Endodermal cell (in vitro differentiated cells): ENCODE results near the gene MRAS. TPM values are rescaled to one million over a fixed set of nuclear protein-coding genes. Genes with fewer than 3 reads are reported as not detected.

ENCODE experiments used
- DNase-seq: peaks from one replicate; pipeline ENCODE4 v3.0.0-alpha.2; 2017
- H3K27ac ChIP-seq: 2 replicates; pipeline ENCODE4 v1.5.1; 2013; ENCODE audit warnings: mild to moderate bottlenecking, low read depth, low read length, moderate library complexity
- H3K27me3 ChIP-seq: 2 replicates; pipeline ENCODE4 v1.6.1; 2013; ENCODE audit warnings: mild to moderate bottlenecking, low read length, moderate library complexity; ENCODE audit not compliant: insufficient read depth, control insufficient read depth, poor library complexity, severe bottlenecking
- H3K36me3 ChIP-seq: 2 replicates; pipeline ENCODE4 v1.7.0; 2013; ENCODE audit warnings: mild to moderate bottlenecking, low read length, moderate library complexity; ENCODE audit not compliant: control insufficient read depth, insufficient read depth
- H3K4me1 ChIP-seq: one replicate; pipeline ENCODE4 v1.7.0; 2013; ENCODE audit warnings: low read length; ENCODE audit not compliant: control insufficient read depth, insufficient read depth
- H3K4me3 ChIP-seq: 2 replicates; pipeline ENCODE4 v1.5.1; 2013; ENCODE audit warnings: mild to moderate bottlenecking, low read length, moderate library complexity
- H3K9ac ChIP-seq: 2 replicates; pipeline ENCODE4 v1.6.1; 2013; ENCODE audit warnings: mild to moderate bottlenecking, low read length, moderate library complexity; ENCODE audit not compliant: poor library complexity, severe bottlenecking; ENCODE audit errors: extremely low read depth
- H3K9me3 ChIP-seq: 2 replicates; pipeline ENCODE4 v1.6.1; 2013; ENCODE audit warnings: mild to moderate bottlenecking, low read length, moderate library complexity; ENCODE audit not compliant: control insufficient read depth
- H3K27ac Mint-ChIP-seq: 2 replicates; pipeline ENCODE4 v1.8.0; 2020; ENCODE audit warnings: mixed read lengths
- H3K27me3 Mint-ChIP-seq: 2 replicates; pipeline ENCODE4 v1.8.0; 2021; ENCODE audit warnings: mild to moderate bottlenecking, mixed read lengths; ENCODE audit not compliant: insufficient read depth
- H3K36me3 Mint-ChIP-seq: 2 replicates; pipeline ENCODE4 v1.8.0; 2020; ENCODE audit warnings: low read depth, mixed read lengths
- H3K4me1 Mint-ChIP-seq: 2 replicates; pipeline ENCODE4 v1.8.0; 2020; ENCODE audit warnings: mixed read lengths
- H3K4me3 Mint-ChIP-seq: 2 replicates; pipeline ENCODE4 v1.8.0; 2020; ENCODE audit warnings: mild to moderate bottlenecking, moderate library complexity, mixed read lengths
- H3K9me3 Mint-ChIP-seq: 2 replicates; pipeline ENCODE4 v1.8.0; 2020; ENCODE audit warnings: mild to moderate bottlenecking, mixed read lengths
- WGBS, 2 experiments: methylation state at CpG; one replicate each; pipeline versions ENCODE4 v1.1.5 to v1.1.7; 2013; ENCODE audit warnings: missing lambda C conversion rate in 2 of 2, mixed read lengths in 1 of 2; ENCODE audit not compliant: insufficient coverage in 1 of 2, insufficient read length in 1 of 2; 5-methylcytosine and 5-hydroxymethylcytosine counted together
- total RNA-seq, 2 donors: library from RNA; stranded (reverse); fragmentation: NEBNext Ultra II Directional in 1 of 2; extraction: Animal tissue kit (Norgen Biotek cat#: 25700) in 1 of 2; gene quantifications; 2 replicates in 1 of 2; 3 replicates in 1 of 2; pipeline ENCODE4 v1.2.1, GENCODE V29; 2021
- TF ChIP-seq, protein P1 (sequence below): fragments of 200-600 bp; sonication (generic); conservative IDR thresholded peaks from 2 replicates; pipeline ENCODE4 v1.5.0; 2021; ENCODE audit warnings: antibody characterized with exemption, mild to moderate bottlenecking

The MRAS gene
- total RNA-seq, 2 donors from 2014 or later, result 12.8 to 16.1 TPM

DNA sequence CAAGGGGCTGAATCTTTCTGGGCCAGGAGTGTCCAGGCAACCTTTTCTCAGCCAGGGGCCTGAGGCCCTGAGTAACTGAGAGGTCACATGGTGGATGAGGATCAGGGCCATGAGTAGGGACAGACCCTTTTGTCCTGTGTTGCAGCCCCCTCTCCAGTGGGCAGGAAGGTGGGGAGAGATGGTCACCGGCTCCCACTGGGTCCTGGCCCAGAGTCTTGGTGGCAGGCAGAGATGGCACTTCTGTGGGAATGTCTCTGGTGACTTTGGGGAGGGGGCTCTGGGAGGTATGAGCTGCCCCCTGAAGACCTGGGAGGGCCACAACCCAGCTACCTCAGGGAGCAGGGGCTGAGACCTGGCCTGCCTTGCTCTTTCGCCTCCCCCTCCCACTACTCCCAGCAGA, 92.9 kb downstream of the MRAS start:
- TF ChIP-seq, protein P1, sequence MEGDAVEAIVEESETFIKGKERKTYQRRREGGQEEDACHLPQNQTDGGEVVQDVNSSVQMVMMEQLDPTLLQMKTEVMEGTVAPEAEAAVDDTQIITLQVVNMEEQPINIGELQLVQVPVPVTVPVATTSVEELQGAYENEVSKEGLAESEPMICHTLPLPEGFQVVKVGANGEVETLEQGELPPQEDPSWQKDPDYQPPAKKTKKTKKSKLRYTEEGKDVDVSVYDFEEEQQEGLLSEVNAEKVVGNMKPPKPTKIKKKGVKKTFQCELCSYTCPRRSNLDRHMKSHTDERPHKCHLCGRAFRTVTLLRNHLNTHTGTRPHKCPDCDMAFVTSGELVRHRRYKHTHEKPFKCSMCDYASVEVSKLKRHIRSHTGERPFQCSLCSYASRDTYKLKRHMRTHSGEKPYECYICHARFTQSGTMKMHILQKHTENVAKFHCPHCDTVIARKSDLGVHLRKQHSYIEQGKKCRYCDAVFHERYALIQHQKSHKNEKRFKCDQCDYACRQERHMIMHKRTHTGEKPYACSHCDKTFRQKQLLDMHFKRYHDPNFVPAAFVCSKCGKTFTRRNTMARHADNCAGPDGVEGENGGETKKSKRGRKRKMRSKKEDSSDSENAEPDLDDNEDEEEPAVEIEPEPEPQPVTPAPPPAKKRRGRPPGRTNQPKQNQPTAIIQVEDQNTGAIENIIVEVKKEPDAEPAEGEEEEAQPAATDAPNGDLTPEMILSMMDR, result no peak
- peaks cover 9% of the 10 kb centered on the region for H3K27me3 Mint-ChIP-seq
- H3K27me3 ChIP-seq, result peaks cover 10% of the 10 kb centered on the region
- DNase-seq, result peak; percentile 47
- no peak overlapping the region for H3K27ac ChIP-seq
- H3K9me3 Mint-ChIP-seq, result no peaks in the 10 kb centered on the region
- no peaks in the 10 kb centered on the region for H3K9me3 ChIP-seq
- H3K9ac ChIP-seq, result no peak overlapping the region
- peaks cover 7% of the 10 kb centered on the region for H3K4me1 ChIP-seq
- peaks cover 36% of the 10 kb centered on the region for H3K4me1 Mint-ChIP-seq
- H3K4me3 Mint-ChIP-seq, result no peak overlapping the region
- peak overlapping the region; percentile 74 for H3K27ac Mint-ChIP-seq
- H3K36me3 Mint-ChIP-seq, result no peaks in the 10 kb centered on the region
- 100% methylated on average over 2 of the region's 2 CpGs; no CpG with 5 or more reads in 1 of the 2 experiments for WGBS, 2 experiments
- H3K36me3 ChIP-seq, result no peaks in the 10 kb centered on the region
- H3K4me3 ChIP-seq, result no peak overlapping the region

DNA sequence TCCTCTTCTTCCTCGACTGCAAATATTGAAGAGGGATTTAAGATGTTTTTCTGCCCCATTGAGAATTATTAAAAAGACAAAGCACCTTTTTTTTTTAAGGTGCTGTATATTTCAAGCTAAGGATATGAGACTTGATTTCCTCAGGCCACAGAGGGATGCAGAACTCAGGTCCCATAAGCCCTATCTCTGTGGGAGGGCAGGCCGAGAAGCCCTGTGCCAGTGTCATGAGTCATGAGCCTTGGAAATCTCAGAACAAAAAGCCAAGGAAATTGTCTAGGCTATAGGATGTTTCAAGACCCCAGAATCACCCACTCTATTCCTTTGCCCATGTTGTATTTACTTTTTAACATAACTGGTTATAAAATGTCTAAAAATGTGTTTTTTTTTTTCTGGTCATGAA, 93.4 kb downstream of the MRAS start:
- Mint-ChIP-seq H3K27ac (peak overlapping the region; percentile 44), H3K4me3 (no peak overlapping the region), H3K9me3 (no peaks in the 10 kb centered on the region), H3K4me1 (peaks cover 36% of the 10 kb centered on the region), H3K27me3 (peaks cover 5% of the 10 kb centered on the region), H3K36me3 (no peaks in the 10 kb centered on the region)
- H3K27me3 ChIP-seq, result peaks cover 5% of the 10 kb centered on the region
- TF ChIP-seq, protein P1, result no peak
- H3K27ac ChIP-seq, result no peak overlapping the region
- H3K9me3 ChIP-seq, result no peaks in the 10 kb centered on the region
- H3K9ac ChIP-seq, result no peak overlapping the region
- no peaks in the 10 kb centered on the region for H3K36me3 ChIP-seq
- WGBS, 2 experiments, result 80 to 89% methylated on average over 1 of the region's 2 CpGs
- DNase-seq, result peak; percentile 56
- H3K4me1 ChIP-seq, result peaks cover 7% of the 10 kb centered on the region
- H3K4me3 ChIP-seq, result no peak overlapping the region

DNA sequence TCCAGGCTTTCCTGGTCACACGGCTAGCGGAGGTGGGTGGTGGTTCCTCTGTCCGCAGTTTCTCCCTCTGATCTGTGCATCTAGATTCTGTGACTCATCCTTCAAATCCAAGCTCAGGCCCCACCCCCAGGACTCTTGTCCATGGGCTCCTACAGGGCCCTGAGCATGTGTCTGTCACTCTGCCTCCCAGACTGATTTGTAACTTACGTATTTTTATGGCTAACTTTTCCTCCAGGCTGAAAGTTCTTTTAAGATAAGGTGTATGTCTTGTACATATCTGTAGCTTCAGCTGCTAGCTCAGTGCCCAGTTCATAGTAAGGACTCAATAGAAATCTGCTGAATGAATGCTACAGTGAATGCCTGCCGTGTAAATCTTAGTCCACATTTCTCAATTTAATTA, 94.1 kb downstream of the MRAS start:
- Histone ChIP-seq H3K27ac (no peak overlapping the region), H3K9ac (no peak overlapping the region), H3K36me3 (no peaks in the 10 kb centered on the region), H3K4me3 (peak overlapping the region; percentile 54), H3K4me1 (peaks cover 7% of the 10 kb centered on the region), H3K9me3 (no peaks in the 10 kb centered on the region), H3K27me3 (no peaks in the 10 kb centered on the region)
- peaks cover 36% of the 10 kb centered on the region for H3K4me1 Mint-ChIP-seq
- peak overlapping the region; percentile 87 for H3K27ac Mint-ChIP-seq
- peak; percentile 82 for DNase-seq
- no peaks in the 10 kb centered on the region for H3K36me3 Mint-ChIP-seq
- TF ChIP-seq, protein P1, result no peak
- H3K27me3 Mint-ChIP-seq, result peaks cover 3% of the 10 kb centered on the region
- H3K4me3 Mint-ChIP-seq, result no peak overlapping the region
- WGBS, 2 experiments, result 78 to 80% methylated on average over 3 to 5 of the region's 5 CpGs
- H3K9me3 Mint-ChIP-seq, result no peaks in the 10 kb centered on the region
